Neural cell (in vitro differentiated cells): ENCODE results near the gene MAP3K14.

Experiments
- CTCF ChIP-seq: fragments of 450-650 bp; IDR thresholded peaks from 2 replicates; pipeline ENCODE4 v1.5.1; 2014; ENCODE audit warnings: antibody characterized with exemption, mild to moderate bottlenecking, moderate library complexity; ENCODE audit not compliant: poor library complexity, severe bottlenecking
- EP300 ChIP-seq: fragments of 450-650 bp; conservative IDR thresholded peaks from 2 replicates; pipeline ENCODE4 v1.6.1; 2014; ENCODE audit warnings: antibody characterized with exemption, mild to moderate bottlenecking, moderate library complexity; ENCODE audit not compliant: poor library complexity, severe bottlenecking
- EZH2 ChIP-seq: fragments of 200-600, 300-800 bp; shearing (Covaris generic), sonication (generic); IDR thresholded peaks from 2 replicates; pipeline ENCODE4 v1.6.1; 2014; ENCODE audit warnings: antibody characterized with exemption, low read length, borderline replicate concordance, mild to moderate bottlenecking; ENCODE audit not compliant: insufficient read depth, poor library complexity, severe bottlenecking
- RAD21 ChIP-seq: fragments of 450-650 bp; conservative IDR thresholded peaks from 2 replicates; pipeline ENCODE4 v1.6.1; 2014; ENCODE audit warnings: antibody characterized with exemption, mild to moderate bottlenecking, moderate library complexity
- TAF1 ChIP-seq: IDR thresholded peaks from 2 replicates; pipeline ENCODE4 v1.6.1; 2012; ENCODE audit warnings: low read depth

GRCh38 chr17:45246338-45246737, 70.5 kb downstream of the MAP3K14 start:
- TF ChIP-seq CTCF = no peak
- TF ChIP-seq EZH2 = no peak
- no peak for TF ChIP-seq RAD21
- TF ChIP-seq TAF1 = no peak
- TF ChIP-seq EP300 = no peak
